GM19238 (cell line): ENCODE data around the gene PTPRH.

ENCODE experiments used
- DNase-seq: peaks from one replicate; pipeline ENCODE4 v3.0.0; 2011; ENCODE audit warnings: low spot score; ENCODE audit not compliant: insufficient read length

PTPRH gene

GRCh38 chr19:55246462-55247451 is 37.5 kb upstream of the PTPRH start:
- no peak for DNase-seq

GRCh38 chr19:55245236-55245904 is 36.1 kb upstream of the PTPRH start:
- DNase-seq = no peak

GRCh38 chr19:55244004-55244680 is 34.8 kb upstream of the PTPRH start:
- no peak for DNase-seq

- DNase-seq = no peak
These were observed 33.2 kb upstream of the PTPRH start for GRCh38 chr19:55242517-55242916.

- no peak for DNase-seq
These were observed 32.7 kb upstream of the PTPRH start for GRCh38 chr19:55241935-55242464.

GRCh38 chr19:55241143-55241934 is 32.0 kb upstream of the PTPRH start:
- no peak for DNase-seq

- DNase-seq = no peak
These were observed 31.4 kb upstream of the PTPRH start for GRCh38 chr19:55240713-55241020.

GRCh38 chr19:55239004-55239403 is 29.7 kb upstream of the PTPRH start:
- DNase-seq = no peak

GRCh38 chr19:55238030-55238429 is 28.7 kb upstream of the PTPRH start:
- DNase-seq = no peak

- no peak for DNase-seq
These were observed 23.7 kb upstream of the PTPRH start for GRCh38 chr19:55232986-55233385.

GRCh38 chr19:55232286-55232602 is 22.9 kb upstream of the PTPRH start:
- no peak for DNase-seq

- DNase-seq = no peak
These were observed 22.3 kb upstream of the PTPRH start for GRCh38 chr19:55231391-55232285.

- DNase-seq = no peak
These were observed 21.5 kb upstream of the PTPRH start for GRCh38 chr19:55230780-55231179.

GRCh38 chr19:55230329-55230728 is 21.0 kb upstream of the PTPRH start:
- DNase-seq = no peak

GRCh38 chr19:55229789-55230182 is 20.5 kb upstream of the PTPRH start:
- DNase-seq = no peak

- no peak for DNase-seq
These were observed 20.0 kb upstream of the PTPRH start for GRCh38 chr19:55229145-55229788.

GRCh38 chr19:55228403-55229031 is 19.2 kb upstream of the PTPRH start, which contains the start of gene TMEM86B:
Gene TMEM86B, minus strand, starts transcription at chr19:55228763. Its CDS starts 22 bp downstream, at chr19:55228741.
- no peak for DNase-seq

GRCh38 chr19:55228015-55228391 is 18.7 kb upstream of the PTPRH start:
- no peak for DNase-seq
